Measurements from ENCODE around the gene NCMAP. TPM values are rescaled to one million over a fixed set of nuclear protein-coding genes. Genes with fewer than 3 reads are reported as not detected.

Gene NCMAP
- total and polyA plus RNA-seq, 4 donors, result 1.5 to 20.2 (median 5.9) TPM

DNA sequence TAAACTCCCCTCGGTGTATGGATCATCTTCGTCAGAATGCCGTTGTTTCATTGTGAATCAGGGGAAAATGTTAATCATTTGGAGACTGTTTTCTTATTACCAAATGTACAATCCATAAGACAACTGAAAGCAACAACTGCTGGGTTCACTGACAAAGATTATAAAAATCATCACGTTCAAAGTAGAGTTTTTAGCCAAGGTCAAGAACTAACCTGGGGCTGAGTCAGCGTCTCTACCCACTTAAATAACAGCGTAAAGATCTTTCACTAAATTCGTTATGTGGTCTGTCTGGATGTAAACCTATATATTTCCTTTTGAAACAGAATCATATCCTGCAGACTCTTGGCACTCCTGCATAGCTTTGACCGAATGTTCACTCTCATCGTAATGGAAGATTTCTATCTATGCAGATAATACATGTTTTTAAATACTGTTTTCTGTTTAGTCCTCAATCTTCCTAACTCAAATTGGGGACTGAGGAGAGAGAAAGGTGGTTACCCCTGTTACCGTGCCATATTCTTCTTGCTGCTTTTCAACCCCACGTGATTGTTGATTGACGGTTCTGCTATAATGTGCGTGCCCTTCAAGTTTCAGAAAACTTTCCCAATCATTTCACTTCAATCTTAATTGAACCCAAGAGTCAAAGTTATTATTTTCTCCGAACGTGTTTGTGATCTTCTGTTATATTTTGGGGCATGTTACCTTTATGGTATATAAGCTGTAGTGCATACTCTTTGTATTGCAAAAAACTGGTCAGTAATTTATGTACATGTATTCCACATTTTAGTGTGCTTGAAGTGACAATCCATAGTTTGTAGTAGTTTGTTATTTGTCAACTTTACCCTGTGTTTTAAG lies 15.6 kb upstream of the NCMAP start:
- WGBS, 2 donors, result 76 to 79% methylated on average over 15 of the region's 15 CpGs
- no peak for ATAC-seq (ENCODE audit: insufficient read depth, low FRiP score)
- Histone ChIP-seq H3K27me3 (ENCODE audit: control insufficient read depth in 3 of 3, insufficient read depth in 3 of 3, low read length in 2 of 3) (no peaks in the 10 kb centered on the region), H3K4me3 (no peak overlapping the region), H3K4me1 (ENCODE audit: control insufficient read depth in 5 of 5, insufficient read depth in 5 of 5, low read length in 5 of 5) (no peaks in the 10 kb centered on the region), H3K36me3 (ENCODE audit: control insufficient read depth in 4 of 4, insufficient read depth in 4 of 4, low read length in 4 of 4) (peaks cover 0 to 4% (median under 1%) of the 10 kb centered on the region in 4 donors), H3K27ac (ENCODE audit: low read depth in 1 of 2, low read length in 1 of 2) (no peak overlapping the region), H3K9me3 (ENCODE audit: control insufficient read depth in 4 of 4, insufficient read depth in 3 of 4, low read length in 3 of 4) (no peaks in the 10 kb centered on the region), H3K9ac (ENCODE audit: insufficient read depth in 1 of 2, low read length in 2 of 2) (no peak overlapping the region)
- DNase-seq, result no peak
- TF ChIP-seq, protein P1, sequence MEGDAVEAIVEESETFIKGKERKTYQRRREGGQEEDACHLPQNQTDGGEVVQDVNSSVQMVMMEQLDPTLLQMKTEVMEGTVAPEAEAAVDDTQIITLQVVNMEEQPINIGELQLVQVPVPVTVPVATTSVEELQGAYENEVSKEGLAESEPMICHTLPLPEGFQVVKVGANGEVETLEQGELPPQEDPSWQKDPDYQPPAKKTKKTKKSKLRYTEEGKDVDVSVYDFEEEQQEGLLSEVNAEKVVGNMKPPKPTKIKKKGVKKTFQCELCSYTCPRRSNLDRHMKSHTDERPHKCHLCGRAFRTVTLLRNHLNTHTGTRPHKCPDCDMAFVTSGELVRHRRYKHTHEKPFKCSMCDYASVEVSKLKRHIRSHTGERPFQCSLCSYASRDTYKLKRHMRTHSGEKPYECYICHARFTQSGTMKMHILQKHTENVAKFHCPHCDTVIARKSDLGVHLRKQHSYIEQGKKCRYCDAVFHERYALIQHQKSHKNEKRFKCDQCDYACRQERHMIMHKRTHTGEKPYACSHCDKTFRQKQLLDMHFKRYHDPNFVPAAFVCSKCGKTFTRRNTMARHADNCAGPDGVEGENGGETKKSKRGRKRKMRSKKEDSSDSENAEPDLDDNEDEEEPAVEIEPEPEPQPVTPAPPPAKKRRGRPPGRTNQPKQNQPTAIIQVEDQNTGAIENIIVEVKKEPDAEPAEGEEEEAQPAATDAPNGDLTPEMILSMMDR (IDR thresholded peaks at IDR 0.05; ENCODE audit: control extremely low read depth, extremely low read depth), result no peak

DNA sequence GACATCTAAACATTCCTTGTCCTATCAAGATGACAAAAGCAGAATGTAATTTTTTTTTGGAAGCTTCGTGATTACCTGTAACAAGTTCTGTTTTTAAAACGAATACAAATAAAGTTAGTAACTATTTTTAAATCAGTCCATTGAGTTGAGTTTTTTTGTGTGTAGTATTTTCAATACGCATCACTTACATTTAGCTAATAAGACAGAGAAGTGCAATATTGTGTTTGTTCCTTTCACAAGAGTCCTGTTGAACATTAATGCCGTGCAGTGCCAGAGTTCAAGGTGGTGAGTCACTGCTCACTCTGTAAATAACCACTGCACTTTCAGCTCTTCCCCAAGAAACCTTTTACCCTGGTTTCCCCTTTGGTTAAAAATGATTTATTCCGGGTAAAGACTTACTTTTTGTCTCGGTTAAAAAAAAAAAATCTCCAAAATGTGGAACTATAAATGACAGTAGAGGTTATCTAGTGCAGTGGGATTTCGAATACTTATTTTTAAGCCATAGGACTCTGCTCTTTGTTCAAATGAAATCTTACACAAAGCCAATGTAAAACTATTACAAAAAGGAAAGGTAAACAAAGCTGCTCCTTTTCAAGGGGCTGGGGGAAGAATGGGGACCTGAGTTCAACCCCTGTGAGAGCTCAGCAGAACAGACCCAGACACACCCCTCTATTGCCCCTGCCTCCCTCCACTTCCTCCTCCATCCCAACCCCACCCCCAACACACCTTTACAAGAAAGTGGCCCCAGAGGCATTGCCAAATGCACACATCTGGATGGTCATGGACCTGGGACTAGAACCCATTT lies 14.8 kb upstream of the NCMAP start:
- WGBS, 2 donors, result 40 to 46% methylated on average over 7 of the region's 7 CpGs
- H3K4me3 ChIP-seq, result no peak overlapping the region
- H3K4me1 ChIP-seq (ENCODE audit: control insufficient read depth in 5 of 5, insufficient read depth in 5 of 5, low read length in 5 of 5), result no peaks in the 10 kb centered on the region
- peak in 1 of 3 donors; percentile 52 for DNase-seq
- peak; percentile 49 for ATAC-seq (ENCODE audit: insufficient read depth, low FRiP score)
- no peak overlapping the region for H3K9ac ChIP-seq (ENCODE audit: insufficient read depth in 1 of 2, low read length in 2 of 2)
- H3K27me3 ChIP-seq (ENCODE audit: control insufficient read depth in 3 of 3, insufficient read depth in 3 of 3, low read length in 2 of 3), result no peaks in the 10 kb centered on the region
- H3K27ac ChIP-seq (ENCODE audit: low read depth in 1 of 2, low read length in 1 of 2), result peak overlapping the region in 1 of 2 donors; percentile 70
- TF ChIP-seq, protein P1 (IDR thresholded peaks at IDR 0.05; ENCODE audit: control extremely low read depth, extremely low read depth), result no peak
- H3K36me3 ChIP-seq (ENCODE audit: control insufficient read depth in 4 of 4, insufficient read depth in 4 of 4, low read length in 4 of 4), result peaks cover 0 to 4% (median 0%) of the 10 kb centered on the region in 4 donors
- H3K9me3 ChIP-seq (ENCODE audit: control insufficient read depth in 4 of 4, insufficient read depth in 3 of 4, low read length in 3 of 4), result no peaks in the 10 kb centered on the region

DNA sequence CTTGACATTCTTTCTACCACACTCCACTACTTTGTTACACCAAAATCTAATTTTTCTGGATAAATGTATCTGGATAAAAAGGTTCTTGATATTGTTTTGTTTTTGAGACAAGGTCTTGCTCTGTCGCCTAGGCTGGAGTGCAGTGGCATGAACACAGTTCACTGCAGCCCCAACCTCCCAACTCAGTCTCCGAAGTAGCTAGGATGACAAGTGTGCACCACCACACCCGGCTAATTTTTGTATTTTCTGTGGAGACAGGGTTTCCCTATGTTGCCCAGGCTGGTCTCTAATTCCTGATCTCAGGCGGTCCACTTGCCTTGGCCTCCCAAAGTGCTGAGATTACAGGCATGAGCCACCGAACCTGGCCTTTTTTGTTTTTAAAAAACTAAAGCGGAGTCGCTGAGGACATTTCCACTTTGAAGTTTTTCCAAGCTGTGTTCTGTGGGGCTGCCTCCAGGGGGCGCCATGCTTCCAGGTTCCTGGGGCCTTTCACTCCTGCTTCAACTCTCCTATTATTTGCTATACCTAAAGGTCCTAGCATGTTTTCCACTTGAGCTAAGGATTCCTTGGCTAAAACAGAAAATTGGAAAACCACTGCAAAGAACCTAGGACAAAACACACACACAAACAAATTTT lies 14.1 kb upstream of the NCMAP start:
- Histone ChIP-seq H3K27me3 (ENCODE audit: control insufficient read depth in 3 of 3, insufficient read depth in 3 of 3, low read length in 2 of 3) (no peaks in the 10 kb centered on the region), H3K4me3 (no peak overlapping the region), H3K9me3 (ENCODE audit: control insufficient read depth in 4 of 4, insufficient read depth in 3 of 4, low read length in 3 of 4) (no peaks in the 10 kb centered on the region), H3K9ac (ENCODE audit: insufficient read depth in 1 of 2, low read length in 2 of 2) (no peak overlapping the region), H3K36me3 (ENCODE audit: control insufficient read depth in 4 of 4, insufficient read depth in 4 of 4, low read length in 4 of 4) (peaks cover 0 to under 1% (median 0%) of the 10 kb centered on the region in 4 donors), H3K4me1 (ENCODE audit: control insufficient read depth in 5 of 5, insufficient read depth in 5 of 5, low read length in 5 of 5) (no peaks in the 10 kb centered on the region), H3K27ac (ENCODE audit: low read depth in 1 of 2, low read length in 1 of 2) (peak overlapping the region in 1 of 2 donors; percentile 70)
- ATAC-seq (ENCODE audit: insufficient read depth, low FRiP score) (peak; percentile 51), DNase-seq (no peak)
- 55 to 64% methylated on average over 8 of the region's 8 CpGs for WGBS, 2 donors
- TF ChIP-seq, protein P1 (IDR thresholded peaks at IDR 0.05; ENCODE audit: control extremely low read depth, extremely low read depth), result peak; percentile 16

All from lung (tissue), 12 donors.